ENCODE measurements around the gene IL1RAP.

GRCh38 chr3:190695994-190696393, 182.1 kb downstream of the IL1RAP start:
- no peak for TF ChIP-seq EZH2 (IDR thresholded peaks at IDR 0.05; ENCODE audit: borderline replicate concordance, low read length)
- TF ChIP-seq CTCF (conservative IDR thresholded peaks at IDR 0.05 in 1 of 2, IDR thresholded peaks at IDR 0.05 in 1 of 2; ENCODE audit: extremely low read depth in 1 of 2, insufficient read depth in 1 of 2, low read depth in 1 of 2, low read length in 2 of 2): no peak

All from mammary epithelial cell (primary cell).